Measurements from ENCODE around the gene SLC17A9.

The SLC17A9 gene

DNA sequence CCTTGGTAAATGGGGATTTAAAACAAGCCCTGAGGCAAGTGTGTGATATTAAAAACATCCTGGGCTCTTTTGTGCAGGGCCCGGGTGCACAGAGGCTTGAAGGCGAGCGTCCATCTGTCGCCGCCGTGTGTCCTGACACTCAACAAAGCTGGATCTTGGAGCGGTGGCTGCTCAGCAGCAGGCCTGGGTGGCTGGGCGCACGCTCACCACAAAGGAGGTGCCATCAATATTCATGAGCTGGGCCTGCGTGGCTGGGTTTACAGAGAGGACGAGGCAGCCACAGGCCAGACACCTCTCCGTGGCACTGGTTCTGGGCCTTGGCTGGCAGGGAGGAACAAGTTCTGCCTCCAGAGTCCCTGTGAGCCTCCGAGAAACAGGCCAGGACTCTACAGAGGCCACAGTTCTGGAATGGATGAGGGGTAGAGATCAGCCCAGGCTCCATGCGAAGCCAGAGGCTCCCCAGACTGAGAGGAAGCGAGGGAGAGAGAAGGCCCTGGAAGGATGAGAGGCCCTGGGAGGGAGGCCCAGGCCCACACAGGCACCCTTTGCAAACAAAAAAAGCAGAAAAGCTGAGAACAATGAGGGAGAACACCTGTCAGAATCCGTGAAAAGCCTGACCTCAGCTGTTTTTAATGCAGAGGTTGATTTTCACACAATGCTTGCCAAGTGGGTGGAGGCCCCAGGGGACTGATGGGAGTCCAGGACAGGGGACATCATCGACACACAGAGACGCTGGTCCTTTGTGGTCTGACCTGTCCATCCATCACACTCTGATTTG is 32.3 kb downstream of the SLC17A9 start:
- DNase-seq (ENCODE audit: low read depth): no peak

DNA sequence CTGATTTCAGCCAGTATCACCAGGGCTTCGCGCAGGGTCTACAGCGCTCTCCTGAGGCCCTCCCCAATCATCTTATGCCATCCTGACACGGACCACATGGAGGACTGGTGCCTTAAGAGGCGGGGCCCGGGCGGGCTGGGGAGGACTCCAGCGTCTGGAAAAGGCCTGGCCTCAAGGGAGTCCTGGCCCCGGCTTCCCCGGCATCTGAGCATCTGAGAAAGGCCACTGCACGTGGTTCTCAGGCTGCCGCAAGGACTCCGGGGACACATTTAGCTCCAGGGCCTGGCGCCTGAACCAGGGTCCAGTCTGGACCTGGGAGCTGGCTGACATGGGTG is 32.9 kb downstream of the SLC17A9 start:
- no peak for DNase-seq (ENCODE audit: low read depth)

DNA sequence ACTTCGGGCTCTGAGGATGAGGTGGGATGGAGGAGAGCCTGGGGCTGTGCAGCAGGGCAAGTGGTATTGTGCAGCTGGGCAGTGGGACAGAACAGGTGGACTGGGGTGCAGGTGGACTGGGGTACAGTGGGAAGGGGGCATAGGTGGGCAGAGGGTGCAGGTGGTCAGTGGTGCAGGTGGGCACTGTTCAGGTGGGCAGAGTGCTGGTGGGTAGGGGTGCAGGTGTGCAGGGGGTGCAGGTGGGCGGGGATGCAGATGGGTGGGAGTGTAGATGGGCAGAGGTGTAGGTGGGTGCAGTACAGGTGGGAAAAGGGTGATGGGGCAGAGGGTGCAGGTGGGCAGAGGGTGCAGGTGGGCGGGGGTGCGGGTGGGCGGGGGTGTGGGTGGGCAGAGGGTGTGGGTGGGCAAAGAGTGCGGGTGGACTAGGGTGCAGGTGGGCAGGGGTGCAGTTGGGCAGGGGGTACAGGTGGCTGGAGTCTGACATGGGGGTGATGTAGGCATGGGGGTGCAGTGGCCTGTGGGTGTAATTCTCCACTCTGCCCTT is 33.8 kb downstream of the SLC17A9 start:
- DNase-seq (ENCODE audit: low read depth): no peak

DNA sequence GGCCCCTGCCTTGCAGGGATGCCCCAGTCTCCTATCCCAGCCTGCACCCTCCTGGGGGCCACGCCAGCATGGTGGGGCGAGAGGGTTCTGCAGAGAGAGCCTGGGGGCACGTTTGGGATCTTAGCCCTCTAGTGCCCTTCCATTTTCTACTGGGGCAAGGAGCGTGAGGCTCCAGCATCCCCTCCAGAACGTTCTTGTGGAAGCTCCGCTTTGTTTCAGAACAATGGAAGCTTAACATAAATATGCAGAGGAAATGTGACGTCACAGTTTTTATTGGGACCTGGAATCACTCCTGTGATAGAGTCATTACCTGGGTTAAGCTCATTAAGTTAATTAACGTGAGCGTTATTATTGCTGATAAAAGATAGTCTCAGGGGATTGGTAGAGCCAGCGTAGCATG is 34.6 kb downstream of the SLC17A9 start:
- DNase-seq (ENCODE audit: low read depth): no peak

DNA sequence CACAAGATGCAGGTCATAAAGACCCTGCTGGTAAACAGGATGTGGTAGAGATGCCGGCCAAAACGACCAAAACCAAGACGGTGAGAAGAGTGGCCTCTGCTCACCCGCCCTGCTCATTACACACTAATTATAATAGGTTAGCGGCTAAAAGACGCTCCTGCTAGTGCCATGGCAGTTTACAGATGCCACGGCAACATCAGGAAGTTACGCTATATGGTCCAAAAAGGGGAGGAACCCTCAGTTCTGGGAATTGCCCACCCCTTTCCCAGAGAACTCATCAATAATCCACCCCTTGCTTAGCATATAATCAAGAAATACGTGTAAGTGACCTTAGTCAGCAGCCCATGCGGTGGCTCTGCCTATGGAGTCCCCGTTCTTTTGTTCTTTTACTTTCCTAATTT is 36.7 kb downstream of the SLC17A9 start:
- DNase-seq (ENCODE audit: low read depth): no peak

DNA sequence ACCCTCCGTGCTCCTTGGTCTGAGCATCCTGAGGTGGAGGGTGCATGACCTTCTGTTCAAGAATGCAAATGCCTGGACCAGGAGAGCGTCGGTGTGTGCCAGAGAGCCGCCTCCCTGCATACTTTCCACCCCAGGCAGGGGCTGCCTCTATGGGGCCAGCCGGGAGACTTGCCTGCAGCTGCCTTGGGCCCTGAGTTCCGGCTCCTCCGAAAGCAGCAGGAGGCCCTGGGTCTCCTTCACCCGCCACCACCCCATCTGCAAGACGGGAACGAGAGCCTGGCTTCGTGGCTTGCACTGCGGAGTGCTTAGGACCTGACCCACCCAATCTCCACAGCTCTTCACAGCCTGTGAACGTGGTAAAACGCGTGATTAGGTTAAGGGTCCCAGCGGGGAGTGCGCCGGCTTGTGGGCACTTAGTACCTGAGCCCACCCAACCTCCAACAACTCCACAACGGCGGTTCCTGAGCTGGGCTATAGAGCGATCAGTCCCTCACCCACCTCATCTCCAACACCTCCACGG is 37.9 kb downstream of the SLC17A9 start:
- no peak for DNase-seq (ENCODE audit: low read depth)

DNA sequence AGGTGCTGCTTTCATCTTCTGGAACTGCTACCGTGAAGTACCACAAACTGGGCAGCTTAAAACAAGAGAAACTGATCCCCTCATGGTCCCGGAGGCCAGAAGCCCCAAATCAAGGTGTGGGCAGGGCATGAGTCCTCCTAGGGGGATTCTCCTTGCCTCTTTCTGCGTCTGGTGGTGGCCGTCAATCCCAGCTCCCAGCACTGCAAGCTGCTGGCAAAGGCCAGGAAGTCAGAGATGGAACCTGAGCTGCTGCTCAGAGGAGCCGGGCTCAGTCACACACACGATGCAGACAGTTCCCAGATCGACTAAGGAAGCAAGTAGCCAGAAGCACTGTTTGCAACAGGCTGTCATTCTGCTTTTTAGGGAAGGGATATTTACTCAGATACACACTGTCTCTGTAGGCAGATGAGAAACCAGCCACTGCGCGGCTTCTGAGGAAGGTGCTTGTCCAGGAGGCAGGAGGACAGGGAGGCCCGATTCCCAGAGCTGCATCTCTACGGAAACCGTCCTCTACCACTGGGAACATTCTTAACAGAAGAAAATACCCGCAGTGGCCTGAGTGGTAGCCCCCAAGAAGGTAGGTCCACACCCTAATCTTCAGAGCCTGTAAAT is 38.8 kb downstream of the SLC17A9 start:
- DNase-seq (ENCODE audit: low read depth): no peak

DNA sequence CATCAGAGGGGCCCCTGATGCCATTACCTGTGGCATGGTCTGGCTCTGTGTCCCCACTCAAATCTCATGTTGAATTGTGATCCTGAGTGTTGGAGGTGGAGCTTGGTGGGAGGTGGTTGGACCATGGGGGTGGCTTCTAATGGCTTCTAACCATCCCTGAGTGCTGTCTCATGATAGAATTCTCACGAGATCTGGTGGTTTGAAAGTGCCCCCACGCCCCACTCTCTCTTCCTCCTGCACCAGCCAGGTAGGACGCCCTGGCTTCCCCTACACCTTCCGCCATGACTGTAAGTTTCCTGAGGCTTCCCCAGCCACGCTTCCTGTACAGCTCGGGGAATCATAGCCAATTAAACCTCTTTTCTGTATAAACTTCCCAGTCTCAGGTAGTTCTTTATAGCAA is 39.4 kb downstream of the SLC17A9 start:
- no peak for DNase-seq (ENCODE audit: low read depth)

DNA sequence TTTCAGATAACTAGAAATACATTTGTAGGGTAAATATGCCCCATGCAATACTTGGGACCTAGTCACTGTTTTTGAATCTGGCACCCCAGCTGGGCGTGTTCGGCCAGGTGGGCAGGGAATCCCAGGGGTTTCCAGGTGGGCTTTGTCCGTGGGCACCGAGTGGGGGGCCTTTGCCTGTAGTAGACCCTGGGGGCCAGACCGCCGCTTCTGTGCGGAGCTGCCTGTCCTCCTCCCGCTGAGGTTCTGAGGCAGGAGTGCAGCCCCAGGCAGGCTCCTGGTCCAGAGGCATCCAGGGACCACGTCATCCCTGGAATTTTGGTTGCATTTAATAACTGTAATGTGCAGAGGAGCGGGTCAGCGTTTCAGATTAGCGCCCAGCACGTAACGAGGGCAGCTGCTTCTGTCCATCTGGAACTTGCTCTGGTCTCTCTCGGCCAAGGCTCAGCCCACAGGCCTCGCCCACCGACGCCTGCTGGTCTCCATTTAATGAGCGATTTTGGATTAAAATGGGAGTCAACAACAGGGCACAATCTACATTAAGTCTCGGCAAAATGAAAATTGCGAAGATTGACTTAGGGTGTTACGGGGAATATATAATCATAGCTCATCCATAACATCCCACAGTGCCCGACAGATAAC is 41.5 kb downstream of the SLC17A9 start:
- DNase-seq (ENCODE audit: low read depth): no peak

DNA sequence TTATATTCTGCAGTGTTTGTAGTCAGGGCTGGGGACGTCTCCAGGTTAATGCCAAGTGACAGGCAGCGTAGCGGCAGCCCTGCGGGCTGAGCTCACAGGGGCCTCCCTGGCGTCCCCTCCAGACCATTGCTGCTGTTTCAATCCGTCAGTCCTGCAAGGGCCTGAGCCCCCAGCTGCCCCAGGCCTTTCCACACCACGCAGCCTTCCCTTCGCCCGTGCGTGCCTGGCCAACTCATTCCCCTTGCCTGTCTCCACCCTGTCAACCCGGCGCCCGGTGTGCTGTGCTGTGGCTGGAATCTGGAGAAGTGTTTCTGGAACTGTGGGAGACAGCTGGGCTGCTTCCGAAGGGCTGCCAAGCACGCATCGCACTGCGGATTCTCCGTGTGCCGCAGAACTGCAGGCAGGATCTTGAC is 42.4 kb downstream of the SLC17A9 start:
- DNase-seq (ENCODE audit: low read depth): no peak

DNA sequence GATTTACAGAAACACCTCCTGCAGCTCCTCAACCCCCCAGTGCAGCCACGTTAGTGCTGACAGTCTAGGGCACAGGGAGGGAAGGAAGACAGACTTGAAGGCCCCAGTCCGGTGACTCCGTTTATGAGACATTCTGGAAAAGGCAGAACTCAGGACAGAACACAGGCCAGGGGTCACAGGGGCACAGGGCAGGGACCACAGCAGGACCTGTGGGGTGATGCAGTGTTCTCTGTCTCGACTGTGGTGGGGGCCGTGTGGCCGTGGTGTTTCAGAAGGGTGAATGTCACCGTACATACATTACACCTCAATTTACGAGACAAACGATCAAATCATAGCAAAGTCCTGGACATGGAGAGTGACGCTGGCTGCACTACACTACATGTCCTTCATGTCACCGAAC is 43.0 kb downstream of the SLC17A9 start:
- DNase-seq (ENCODE audit: low read depth): no peak

DNA sequence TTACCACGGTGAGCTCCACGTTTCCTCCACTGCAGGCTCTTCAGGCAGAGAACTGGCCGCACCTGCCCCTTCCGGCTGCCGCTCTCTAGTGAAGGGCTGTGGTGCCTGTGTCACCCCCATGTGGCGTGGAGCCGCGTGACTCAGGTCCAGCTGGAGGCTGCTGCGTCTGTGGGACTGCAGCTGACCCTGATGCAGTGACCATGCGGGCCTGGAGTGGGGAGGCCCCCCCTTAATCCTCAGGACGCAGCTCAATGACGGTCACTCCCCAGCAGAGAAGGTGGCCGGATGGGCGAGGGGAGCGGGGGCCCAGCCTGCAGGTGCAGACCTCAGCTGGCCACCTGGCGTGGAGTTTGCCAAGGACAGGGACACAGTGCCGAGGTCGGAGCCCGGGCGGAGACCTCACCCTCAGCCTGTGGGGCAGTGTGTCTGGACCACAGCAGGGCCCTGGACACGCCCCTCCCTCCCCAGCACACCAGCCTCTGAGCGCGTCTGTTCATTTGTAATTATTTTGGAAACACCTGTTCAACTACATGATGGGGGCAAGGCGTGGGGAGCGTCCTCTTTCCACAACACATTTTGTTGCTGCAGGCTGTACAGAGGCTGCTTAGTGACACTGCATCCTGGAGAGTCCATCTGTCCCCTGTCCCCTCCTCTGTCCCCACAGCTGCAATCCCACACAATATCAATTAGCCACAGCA is 43.5 kb downstream of the SLC17A9 start:
- no peak for DNase-seq (ENCODE audit: low read depth)

DNA sequence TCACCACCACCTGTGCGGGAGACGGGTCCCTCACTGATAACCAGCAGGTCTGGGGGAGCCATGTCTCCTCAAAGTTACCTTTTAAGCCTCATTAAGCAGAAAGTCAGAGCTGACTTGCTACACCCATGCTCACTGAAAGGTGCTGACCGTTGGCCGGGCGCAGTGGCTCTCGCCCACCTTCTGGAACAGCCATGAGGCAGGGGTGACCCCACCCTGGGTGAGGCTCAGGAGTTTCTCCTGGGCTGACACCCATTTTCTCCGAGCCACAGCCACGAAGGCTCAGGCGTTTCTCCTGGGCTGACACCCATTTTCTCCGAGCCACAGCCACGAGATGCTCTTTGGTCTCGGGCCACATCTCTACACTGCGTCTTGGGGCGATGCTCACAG is 44.1 kb downstream of the SLC17A9 start:
- DNase-seq (ENCODE audit: low read depth): no peak

DNA sequence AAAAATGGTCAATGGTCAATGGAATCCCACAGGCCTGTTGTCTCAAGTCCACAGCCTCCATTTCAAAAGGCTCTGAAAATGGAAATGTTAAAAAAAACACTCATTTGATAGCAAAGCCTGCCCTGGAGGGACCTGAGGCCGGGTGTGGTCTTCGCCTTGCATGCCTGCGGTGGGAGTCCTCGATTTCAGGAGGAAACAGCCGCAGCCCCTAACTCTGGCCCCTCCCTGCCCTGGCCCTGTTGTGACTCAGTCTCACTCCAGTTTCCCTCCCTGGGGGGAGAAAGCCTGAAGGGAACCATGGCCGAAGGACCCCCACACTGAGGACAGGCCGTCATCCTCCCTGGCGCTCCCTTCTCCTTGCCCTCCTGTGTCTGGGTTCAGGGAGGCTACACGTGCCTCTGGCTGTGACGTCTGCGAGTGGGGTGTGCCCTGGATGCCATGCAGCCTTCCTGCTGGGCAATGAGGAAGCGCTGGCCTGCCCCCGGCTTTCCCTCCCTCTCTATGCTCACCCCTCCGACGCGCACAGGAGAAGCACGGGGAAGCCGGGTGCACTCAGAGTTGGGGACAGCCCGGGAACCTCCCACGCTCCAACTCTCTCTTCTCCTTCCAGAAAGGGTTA is 45.0 kb downstream of the SLC17A9 start:
- no peak for DNase-seq (ENCODE audit: low read depth)

DNA sequence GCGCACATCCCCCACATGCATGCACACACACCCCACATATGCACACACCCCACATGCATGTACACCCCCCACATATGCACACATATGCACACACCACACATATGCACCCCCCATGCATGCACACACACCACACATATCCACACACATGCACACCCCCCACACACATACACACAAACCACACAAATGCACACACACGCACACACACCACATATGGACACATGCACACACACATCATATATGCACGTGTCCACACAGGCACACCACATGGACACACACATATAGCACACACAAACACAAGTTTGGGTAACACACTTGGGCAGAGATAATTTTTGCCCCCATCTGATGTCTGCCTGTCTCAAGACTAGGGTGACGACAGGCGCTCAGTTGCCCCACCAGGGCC is 45.9 kb downstream of the SLC17A9 start:
- DNase-seq (ENCODE audit: low read depth): no peak

DNA sequence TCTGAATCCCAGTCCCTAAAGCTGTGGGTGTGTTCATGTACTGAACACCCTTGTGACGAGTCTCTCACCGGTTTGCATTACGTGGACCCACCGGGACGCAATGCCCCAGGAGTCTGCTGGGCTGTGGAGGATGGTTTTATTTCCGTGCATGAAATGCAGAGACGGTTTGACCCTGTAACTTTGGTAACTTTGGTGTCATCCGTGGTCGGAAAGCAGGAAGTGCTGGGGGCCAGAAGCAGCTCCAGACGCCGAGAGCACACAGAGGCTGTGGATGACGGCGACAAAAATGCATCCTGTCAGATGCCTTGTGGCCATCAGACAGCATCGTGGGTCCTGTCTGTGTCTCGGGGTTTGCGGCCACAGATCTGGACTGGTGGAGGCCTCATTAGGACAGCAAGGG is 47.1 kb downstream of the SLC17A9 start:
- no peak for DNase-seq (ENCODE audit: low read depth)

DNA sequence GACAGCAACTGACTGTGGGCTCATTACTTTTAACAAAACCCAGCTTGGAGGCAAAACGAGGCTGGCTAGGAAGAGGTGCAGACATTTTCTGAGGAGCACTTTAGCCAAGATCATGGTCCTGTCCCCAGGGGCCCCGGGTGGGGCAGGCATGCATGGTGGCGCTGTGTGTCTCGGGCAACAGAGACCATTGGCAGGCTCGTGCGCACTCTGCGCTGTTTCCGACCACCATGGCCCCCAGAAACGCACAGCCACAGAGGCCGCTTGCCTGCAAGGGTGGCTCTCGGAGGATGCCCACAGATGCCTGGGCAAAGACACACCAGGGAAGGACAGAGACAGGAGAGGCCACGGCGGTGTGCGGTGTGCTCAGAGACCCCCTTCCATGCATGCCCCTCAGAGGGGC is 47.5 kb downstream of the SLC17A9 start:
- no peak for DNase-seq (ENCODE audit: low read depth)

DNA sequence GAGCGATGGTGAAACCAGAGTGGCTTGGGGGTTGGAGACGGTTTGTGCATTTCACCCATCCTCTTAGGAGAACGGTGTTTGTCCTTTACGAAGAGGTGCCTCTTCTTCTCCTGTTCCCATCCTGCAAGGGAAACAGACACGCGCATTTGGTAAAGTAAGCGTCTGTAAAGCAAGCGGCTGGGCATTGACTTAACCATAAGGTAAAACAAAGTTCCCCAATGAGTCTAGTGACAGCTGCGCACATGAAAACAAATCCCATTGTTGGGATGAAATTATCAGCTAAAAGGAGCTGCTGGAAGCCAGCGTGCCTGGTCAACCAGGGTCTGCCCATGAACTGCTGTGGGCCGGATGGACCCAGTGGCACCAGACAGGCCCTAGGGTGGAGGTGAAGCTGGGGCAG is 48.4 kb downstream of the SLC17A9 start:
- DNase-seq (ENCODE audit: low read depth): no peak

DNA sequence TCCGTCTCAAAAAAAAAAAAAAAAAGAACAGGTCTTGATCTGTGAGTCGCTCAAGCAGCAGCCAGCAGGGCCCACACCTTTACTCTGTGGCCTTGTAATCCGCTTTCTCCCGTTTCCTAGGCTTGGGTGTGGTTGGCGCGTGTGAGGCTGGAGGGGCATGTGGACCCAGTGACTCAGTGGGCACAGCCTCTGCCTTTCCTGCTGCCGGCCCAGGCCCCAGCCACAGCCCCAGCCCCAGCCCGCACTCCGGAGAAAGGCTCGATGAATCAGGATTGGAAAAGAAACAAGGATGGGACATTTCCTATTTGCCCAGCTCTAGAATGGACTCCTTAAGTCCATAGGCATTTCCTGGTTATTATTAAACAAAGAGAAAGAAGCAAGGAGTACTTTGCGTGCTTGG is 50.0 kb downstream of the SLC17A9 start:
- no peak for DNase-seq (ENCODE audit: low read depth)

DNA sequence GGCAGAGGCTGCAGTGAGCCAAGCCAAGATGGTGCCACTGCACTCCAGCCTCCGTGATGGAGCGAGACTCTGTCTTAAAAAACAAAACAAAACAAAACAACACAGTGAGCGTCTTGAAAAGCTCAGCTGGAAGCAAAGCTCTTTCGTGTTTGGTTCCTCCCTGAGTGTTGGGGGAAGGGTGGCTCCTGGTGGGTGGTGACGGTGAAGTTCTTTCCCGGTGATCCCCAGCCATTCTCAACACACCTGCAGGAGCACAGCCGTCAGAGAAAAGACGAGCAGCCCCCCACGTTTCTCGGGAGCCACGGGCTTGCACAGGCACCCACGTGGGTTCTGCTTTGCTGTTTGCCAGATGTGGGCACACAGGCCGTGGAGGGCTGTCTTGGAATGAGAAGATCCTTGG is 51.0 kb downstream of the SLC17A9 start:
- no peak for DNase-seq (ENCODE audit: low read depth)

DNA sequence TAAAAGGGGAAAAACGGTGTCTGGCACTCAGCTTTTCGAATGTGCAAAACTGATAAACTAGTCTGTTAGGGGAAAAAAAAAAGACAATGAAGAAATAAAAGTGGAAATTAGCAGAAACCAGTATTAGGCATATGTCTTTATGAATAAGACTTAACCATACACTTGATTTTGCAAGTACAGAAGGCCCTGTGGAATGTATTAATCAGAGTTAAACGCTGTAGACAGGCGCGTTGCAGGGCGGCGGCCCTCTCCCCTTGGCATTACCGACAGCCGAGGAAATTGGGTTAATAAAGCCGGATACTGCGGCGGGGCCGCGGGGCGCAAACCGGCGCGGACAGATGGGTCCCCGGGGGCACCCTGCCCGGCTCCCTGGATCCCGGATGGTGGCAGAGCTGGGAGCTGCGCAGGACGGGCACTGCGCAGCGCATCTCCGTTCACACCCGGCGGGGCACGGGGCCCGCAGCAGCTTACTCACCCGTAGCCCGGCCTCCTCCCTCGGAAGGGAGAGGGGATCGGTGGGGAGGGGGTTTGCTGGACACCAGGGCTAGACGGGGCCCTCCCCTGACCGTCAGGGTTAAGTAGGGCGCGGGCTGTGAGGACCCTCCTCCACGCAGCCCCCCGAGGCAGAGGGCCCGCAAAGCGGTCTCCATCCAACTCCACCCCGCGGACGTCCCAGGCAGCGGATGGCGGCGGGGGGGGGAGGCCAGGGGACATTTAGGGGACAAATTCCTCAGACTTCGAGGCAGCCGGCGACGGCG is 52.3 kb downstream of the SLC17A9 start:
- no peak for DNase-seq (ENCODE audit: low read depth)
